MM.1S (cell line): ENCODE measurements around the gene DTHD1.

Source experiments
- DNase-seq: peaks from one replicate; pipeline ENCODE4 v3.0.0-alpha.2; 2015
- H2AFZ ChIP-seq: fragments of 300-600 bp; sonication (generic); 2 replicates; pipeline ENCODE4 v1.6.0; 2016; ENCODE audit warnings: antibody characterized with exemption, low read length
- H3F3A ChIP-seq: fragments of 300-600 bp; sonication (generic); 2 replicates; pipeline ENCODE4 v1.6.1; 2016; ENCODE audit warnings: mild to moderate bottlenecking, antibody characterized with exemption, low read length, moderate library complexity, mixed read lengths; ENCODE audit not compliant: insufficient read depth
- H3K27ac ChIP-seq: fragments of 300-600 bp; sonication (generic); 2 replicates; pipeline ENCODE4 v1.5.1; 2016; ENCODE audit warnings: mild to moderate bottlenecking, low read length
- H3K27me3 ChIP-seq: fragments of 300-600 bp; sonication (generic); replicated peaks from 2 replicates; pipeline ENCODE4 v1.6.0; 2016; ENCODE audit warnings: low read length; ENCODE audit not compliant: insufficient read depth
- H3K36me3 ChIP-seq: fragments of 300-600 bp; sonication (generic); replicated peaks from 2 replicates; pipeline ENCODE4 v1.6.1; 2016; ENCODE audit warnings: mild to moderate bottlenecking, low read length, mixed read lengths; ENCODE audit not compliant: insufficient read depth
- H3K4me1 ChIP-seq: fragments of 300-600 bp; sonication (generic); 2 replicates; pipeline ENCODE4 v1.6.1; 2016; ENCODE audit warnings: low read length, mixed read lengths
- H3K4me2 ChIP-seq: fragments of 300-600 bp; sonication (generic); 2 replicates; pipeline ENCODE4 v1.6.0; 2016; ENCODE audit warnings: low read depth, low read length
- H3K4me3 ChIP-seq: fragments of 300-600 bp; sonication (generic); 2 replicates; pipeline ENCODE4 v1.5.1; 2016; ENCODE audit warnings: low read length, mixed read lengths
- H3K79me2 ChIP-seq: fragments of 300-600 bp; sonication (generic); 2 replicates; pipeline ENCODE4 v1.6.1; 2016; ENCODE audit warnings: mixed run types, low read length, mixed read lengths
- H3K9ac ChIP-seq: fragments of 300-600 bp; sonication (generic); 2 replicates; pipeline ENCODE4 v1.6.1; 2016; ENCODE audit warnings: low read length, mixed read lengths
- H3K9me2 ChIP-seq: fragments of 300-600 bp; sonication (generic); replicated peaks from 2 replicates; pipeline ENCODE4 v1.6.1; 2016; ENCODE audit warnings: mild to moderate bottlenecking, low read length, mixed read lengths; ENCODE audit not compliant: insufficient read depth
- H3K9me3 ChIP-seq: fragments of 300-600 bp; sonication (generic); replicated peaks from 2 replicates; pipeline ENCODE4 v1.6.1; 2016; ENCODE audit warnings: mild to moderate bottlenecking, low read length, mixed read lengths; ENCODE audit not compliant: insufficient read depth
- H4K20me1 ChIP-seq: fragments of 300-600 bp; sonication (generic); 2 replicates; pipeline ENCODE4 v1.6.1; 2016; ENCODE audit warnings: mild to moderate bottlenecking, low read length, moderate library complexity, mixed read lengths; ENCODE audit not compliant: insufficient read depth
- CTCF ChIP-seq: fragments of 300-600 bp; sonication (generic); IDR thresholded peaks from 2 replicates; pipeline ENCODE4 v1.5.1; 2016; ENCODE audit warnings: antibody characterized with exemption, low read length, mixed read lengths
- EZH2 ChIP-seq: fragments of 300-600 bp; sonication (generic); optimal IDR thresholded peaks from 2 replicates; pipeline ENCODE3; 2017; ENCODE audit warnings: low read depth, mild to moderate bottlenecking, antibody characterized with exemption, low read length, mixed read lengths
- EZH2phosphoT487 ChIP-seq: fragments of 300-600 bp; sonication (generic); IDR thresholded peaks from 2 replicates; pipeline ENCODE4 v1.6.1; 2018; ENCODE audit warnings: antibody characterized with exemption, low read length

DTHD1 gene

GRCh38 chr4:36385951-36386571 lies 104.6 kb downstream of the DTHD1 start:
- no peak overlapping the region for H2AFZ ChIP-seq
- peaks cover 9% of the 10 kb centered on the region; the same call in 1 of the 2 replicates for H3F3A ChIP-seq
- H3K4me3 ChIP-seq, result no peak overlapping the region
- no peaks in the 10 kb centered on the region for H3K36me3 ChIP-seq
- H3K79me2 ChIP-seq, result no peaks in the 10 kb centered on the region
- H3K27ac ChIP-seq, result peak overlapping the region; percentile 39; the same call in 1 of the 2 replicates
- no peaks in the 10 kb centered on the region for H3K27me3 ChIP-seq
- TF ChIP-seq EZH2phosphoT487 (no peak), CTCF (no peak), EZH2 (no peak)
- no peaks in the 10 kb centered on the region for H4K20me1 ChIP-seq
- H3K9ac ChIP-seq, result no peak overlapping the region
- H3K9me3 ChIP-seq, result no peaks in the 10 kb centered on the region
- peak; percentile 69 for DNase-seq
- peaks cover 14% of the 10 kb centered on the region for H3K4me1 ChIP-seq
- peak overlapping the region; percentile 36 for H3K4me2 ChIP-seq
- no peaks in the 10 kb centered on the region for H3K9me2 ChIP-seq

- Histone ChIP-seq H3K4me1 (peaks cover 14% of the 10 kb centered on the region), H3F3A (peaks cover 9% of the 10 kb centered on the region; the same call in 1 of the 2 replicates), H3K9ac (no peak overlapping the region), H3K27ac (peak overlapping the region; percentile 39; the same call in 1 of the 2 replicates), H3K4me2 (peak overlapping the region; percentile 36; the same call in 1 of the 2 replicates), H4K20me1 (no peaks in the 10 kb centered on the region), H3K9me2 (no peaks in the 10 kb centered on the region), H3K36me3 (no peaks in the 10 kb centered on the region), H3K27me3 (no peaks in the 10 kb centered on the region), H3K79me2 (no peaks in the 10 kb centered on the region), H3K9me3 (no peaks in the 10 kb centered on the region), H3K4me3 (no peak overlapping the region), H2AFZ (no peak overlapping the region)
- TF ChIP-seq CTCF (no peak; the same call in 1 of the 2 replicates), EZH2 (no peak), EZH2phosphoT487 (no peak)
- no peak for DNase-seq
These were observed 105.3 kb downstream of the DTHD1 start for GRCh38 chr4:36386691-36387090.

GRCh38 chr4:36388710-36389109 lies 107.3 kb downstream of the DTHD1 start:
- Histone ChIP-seq H3K9me2 (no peaks in the 10 kb centered on the region), H3K4me1 (peaks cover 14% of the 10 kb centered on the region), H2AFZ (no peak overlapping the region), H3K4me3 (no peak overlapping the region), H3K27ac (no peak overlapping the region), H3K9ac (no peak overlapping the region), H3K79me2 (no peaks in the 10 kb centered on the region), H3K27me3 (no peaks in the 10 kb centered on the region), H3F3A (peaks cover 9% of the 10 kb centered on the region; the same call in 1 of the 2 replicates), H3K9me3 (no peaks in the 10 kb centered on the region), H3K36me3 (no peaks in the 10 kb centered on the region), H4K20me1 (no peaks in the 10 kb centered on the region), H3K4me2 (no peak overlapping the region)
- no peak for DNase-seq
- TF ChIP-seq CTCF, result no peak
- TF ChIP-seq EZH2phosphoT487, result no peak
